Measurements from ENCODE around the gene RASGRP4.

GRCh38 chr19:38425222-38425809 lies 703 bp downstream of the RASGRP4 start:
- TF ChIP-seq CTCF (conservative IDR thresholded peaks at IDR 0.05 in 1 of 2, IDR thresholded peaks at IDR 0.05 in 1 of 2; ENCODE audit: low read depth in 1 of 2, low read length in 2 of 2) (no peak), EZH2 (IDR thresholded peaks at IDR 0.05; ENCODE audit: low read length, missing control alignments) (no peak)
